Stimulated activated CD4-positive, alpha-beta T cell treated with anti-CD3 and anti-CD28 coated beads, Interleukin-2, amount 100 ng/mL, for 24 hours (primary cell): ENCODE data around the gene NIPBL.
"Not testable (repeated sequence)": the region's sequence is repeated elsewhere in the genome, so short reads cannot be mapped to it uniquely, and the experiment has no call there.

Source experiments
- DNase-seq, 2 donors: peaks; one replicate each; pipeline ENCODE4 v3.0.0-alpha.2; 2020

Gene NIPBL

GRCh38 chr5:36949593-36949992 is 73.0 kb downstream of the NIPBL start:
- no peak for DNase-seq

- DNase-seq: no peak
Observed at GRCh38 chr5:36950586-36951457, 74.3 kb downstream of the NIPBL start.

GRCh38 chr5:36953043-36953442 is 76.5 kb downstream of the NIPBL start:
- DNase-seq: no peak

GRCh38 chr5:36957953-36958537 is 81.5 kb downstream of the NIPBL start:
- DNase-seq: no peak

- DNase-seq: no peak
Observed at GRCh38 chr5:36958612-36959011, 82.0 kb downstream of the NIPBL start.

GRCh38 chr5:36965179-36965578 is 88.6 kb downstream of the NIPBL start:
- DNase-seq: no peak

GRCh38 chr5:36969700-36970395 is 93.3 kb downstream of the NIPBL start:
- DNase-seq: no peak

- no peak for DNase-seq
Observed at GRCh38 chr5:36978196-36978595, 101.6 kb downstream of the NIPBL start.

- no peak for DNase-seq
Observed at GRCh38 chr5:36982146-36982545, 105.6 kb downstream of the NIPBL start.

GRCh38 chr5:36985387-36985786 is 108.8 kb downstream of the NIPBL start:
- DNase-seq: no peak

GRCh38 chr5:36988396-36988795 is 111.8 kb downstream of the NIPBL start:
- DNase-seq: no peak

- no peak for DNase-seq
Observed at GRCh38 chr5:36998578-36998977, 122.0 kb downstream of the NIPBL start.

- no peak for DNase-seq
Observed at GRCh38 chr5:37002176-37002751, 125.7 kb downstream of the NIPBL start.

GRCh38 chr5:37005252-37005651 is 128.7 kb downstream of the NIPBL start:
- DNase-seq: no peak

- no peak for DNase-seq
Observed at GRCh38 chr5:37005946-37006540, 129.5 kb downstream of the NIPBL start.

- not testable (repeated sequence) for DNase-seq
Observed at GRCh38 chr5:37013181-37013580, 136.6 kb downstream of the NIPBL start.

GRCh38 chr5:37014321-37014720 is 137.8 kb downstream of the NIPBL start:
- DNase-seq: no peak

GRCh38 chr5:37015795-37016666 is 139.5 kb downstream of the NIPBL start:
- DNase-seq: no peak

GRCh38 chr5:37028910-37029309 is 152.3 kb downstream of the NIPBL start:
- DNase-seq: no peak

- DNase-seq: no peak
Observed at GRCh38 chr5:37029436-37029835, 152.9 kb downstream of the NIPBL start.

- no peak for DNase-seq
Observed at GRCh38 chr5:37034955-37035354, 158.4 kb downstream of the NIPBL start.

GRCh38 chr5:37037840-37038239 is 161.3 kb downstream of the NIPBL start:
- DNase-seq: no peak
